Stimulated activated naive B cell treated with anti-CD40 and anti-IgM and Interleukin-4, amounts not matched to agents 10 μg/mL and 1 μg/mL and 100 μg/mL, for 72 hours (primary cell): Measurements from ENCODE around the gene HPSE2.
"Not testable (repeated sequence)": the region's sequence is repeated elsewhere in the genome, so short reads cannot be mapped to it uniquely, and the experiment has no call there.

Experiments used
- ATAC-seq, 2 donors: fragments of 150-1000 bp; cut with Tn5 transposase; replicated peaks; 2 replicates each; pipeline ENCODE4 v1.10.0; 2021; ENCODE audit warnings: moderate library complexity in 1 of 2
- DNase-seq: peaks from one replicate; pipeline ENCODE4 v3.0.0; 2021
- H3K27ac Mint-ChIP-seq: one replicate; pipeline ENCODE4 v1.8.0; 2022; ENCODE audit warnings: mild to moderate bottlenecking, mixed read lengths
- H3K27me3 Mint-ChIP-seq, 2 donors: one replicate each; pipeline ENCODE4 v1.8.0; 2022; ENCODE audit warnings: mixed read lengths in 2 of 2
- H3K36me3 Mint-ChIP-seq, 2 donors: one replicate each; pipeline ENCODE4 v1.8.0; 2022; ENCODE audit warnings: mixed read lengths in 2 of 2, mild to moderate bottlenecking in 1 of 2
- H3K4me1 Mint-ChIP-seq, 2 donors: one replicate each; pipeline ENCODE4 v1.8.0; 2022; ENCODE audit warnings: mixed read lengths in 2 of 2, mild to moderate bottlenecking in 1 of 2
- H3K4me3 Mint-ChIP-seq, 2 donors: one replicate each; pipeline ENCODE4 v1.8.0; 2022; ENCODE audit warnings: mild to moderate bottlenecking in 2 of 2, mixed read lengths in 2 of 2, moderate library complexity in 1 of 2
- H3K9me3 Mint-ChIP-seq, 2 donors: one replicate each; pipeline ENCODE4 v1.8.0; 2022; ENCODE audit warnings: mixed read lengths in 2 of 2, mild to moderate bottlenecking in 1 of 2

Gene HPSE2

GRCh38 chr10:98555021-98555619 is 680.5 kb downstream of the HPSE2 start:
- Mint-ChIP-seq H3K4me3 (no peak overlapping the region), H3K9me3 (no peaks in the 10 kb centered on the region), H3K4me1 (no peaks in the 10 kb centered on the region), H3K27ac (no peak overlapping the region), H3K36me3 (no peaks in the 10 kb centered on the region), H3K27me3 (peaks cover 7 to 15% of the 10 kb centered on the region in 2 donors)
- no peak for DNase-seq
- ATAC-seq: no peak

- H3K4me1 Mint-ChIP-seq, H3K9me3 Mint-ChIP-seq, H3K4me3 Mint-ChIP-seq: not testable (repeated sequence)
These were observed 694.1 kb downstream of the HPSE2 start for GRCh38 chr10:98541561-98541960.

DNA sequence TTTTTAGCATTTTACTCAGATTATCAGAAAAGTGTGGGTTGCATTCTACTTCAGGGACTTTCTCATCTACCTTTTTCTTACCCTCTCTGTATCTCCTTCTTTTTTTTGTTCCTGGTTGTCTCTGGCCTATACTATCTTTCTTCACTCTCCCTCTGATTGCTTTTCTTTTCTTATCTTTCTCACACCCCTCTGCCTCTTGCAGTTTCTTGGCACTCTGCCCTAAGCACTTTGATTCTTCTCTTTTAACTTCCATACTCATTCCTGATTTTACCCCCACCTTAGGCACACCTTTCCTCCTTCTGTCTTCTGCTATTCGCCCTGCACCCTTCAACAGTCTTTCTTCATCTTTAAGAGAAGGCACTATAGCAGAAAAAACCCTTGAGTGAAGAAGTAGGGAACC is 696.1 kb downstream of the HPSE2 start:
- ATAC-seq: no peak

More at GRCh38 chr10:98541561-98541960, 694.1 kb downstream of the HPSE2 start:
- not testable (repeated sequence) for ATAC-seq, DNase-seq, H3K36me3 Mint-ChIP-seq, H3K27ac Mint-ChIP-seq
- peaks cover 18 to 27% of the 10 kb centered on the region in 2 donors for H3K27me3 Mint-ChIP-seq

DNA sequence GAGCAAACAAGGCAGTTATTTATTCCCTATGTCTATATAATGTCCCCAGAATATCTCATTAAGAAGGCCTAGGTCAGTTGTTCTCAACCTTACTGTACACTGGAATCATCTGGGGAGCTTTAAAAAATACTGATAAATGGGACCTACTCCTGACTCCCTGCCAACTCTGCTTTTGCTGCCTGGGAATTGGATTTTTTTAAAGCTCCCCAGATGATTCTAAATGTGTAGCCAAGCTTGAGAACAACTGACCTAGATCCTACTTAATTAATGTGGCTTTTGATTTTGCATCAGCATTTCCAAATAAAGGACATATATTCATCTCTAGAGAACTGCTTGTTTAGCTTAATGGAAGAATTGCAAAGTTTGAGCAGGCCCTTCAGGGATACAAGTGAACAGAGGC is 697.2 kb downstream of the HPSE2 start:
- no peaks in the 10 kb centered on the region for H3K9me3 Mint-ChIP-seq
- no peak overlapping the region for H3K4me3 Mint-ChIP-seq
- peaks cover 23 to 34% of the 10 kb centered on the region in 2 donors for H3K27me3 Mint-ChIP-seq
- H3K27ac Mint-ChIP-seq: no peak overlapping the region
- H3K4me1 Mint-ChIP-seq: no peaks in the 10 kb centered on the region
- ATAC-seq (no peak), DNase-seq (no peak)
- H3K36me3 Mint-ChIP-seq: no peaks in the 10 kb centered on the region

More for the DNA sequence above, 696.1 kb downstream of the HPSE2 start:
- H3K4me1 Mint-ChIP-seq: no peaks in the 10 kb centered on the region
- H3K9me3 Mint-ChIP-seq: peaks cover 0 to 3% of the 10 kb centered on the region in 2 donors
- DNase-seq: no peak
- no peak overlapping the region for H3K27ac Mint-ChIP-seq
- H3K27me3 Mint-ChIP-seq: peaks cover 23 to 34% of the 10 kb centered on the region in 2 donors
- no peaks in the 10 kb centered on the region for H3K36me3 Mint-ChIP-seq
- no peak overlapping the region for H3K4me3 Mint-ChIP-seq

GRCh38 chr10:98536551-98536950 is 699.1 kb downstream of the HPSE2 start:
- no peaks in the 10 kb centered on the region for H3K9me3 Mint-ChIP-seq
- H3K27ac Mint-ChIP-seq: no peak overlapping the region
- H3K4me3 Mint-ChIP-seq: no peak overlapping the region
- no peaks in the 10 kb centered on the region for H3K36me3 Mint-ChIP-seq
- H3K27me3 Mint-ChIP-seq: peaks cover 23 to 34% of the 10 kb centered on the region in 2 donors
- H3K4me1 Mint-ChIP-seq: no peaks in the 10 kb centered on the region
- ATAC-seq (no peak), DNase-seq (no peak)

DNA sequence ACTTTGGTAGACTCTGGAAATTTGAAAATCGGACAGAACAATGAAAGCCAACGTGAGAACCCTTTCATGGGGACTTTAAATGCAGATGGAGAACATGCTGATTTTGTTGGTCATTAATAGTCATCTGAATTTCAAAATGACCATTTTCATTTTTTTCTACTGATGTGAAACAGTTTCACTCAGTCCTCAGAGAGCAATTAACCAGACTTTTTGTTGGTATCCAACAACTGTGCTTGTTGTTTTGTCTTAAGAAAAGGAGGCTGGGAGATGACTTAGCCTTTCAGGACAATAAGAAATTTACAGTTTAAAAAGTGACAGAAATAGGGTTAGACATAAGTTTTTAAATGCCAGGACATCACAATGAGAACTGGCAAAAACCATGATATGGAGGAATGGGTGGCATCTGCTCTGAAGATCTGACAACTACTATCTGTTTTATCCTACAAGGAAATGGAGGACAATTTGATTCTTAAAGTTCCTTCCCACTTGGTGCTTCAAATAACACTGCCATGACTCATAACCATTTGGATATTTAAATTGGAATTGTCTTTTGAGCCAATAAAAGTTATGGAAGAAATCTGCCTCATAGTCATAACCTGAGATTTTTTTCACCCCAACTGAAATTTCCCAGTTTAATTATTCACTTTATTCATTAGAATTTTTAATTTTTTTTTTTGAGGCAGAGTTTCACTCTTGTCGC is 701.8 kb downstream of the HPSE2 start:
- no peak for DNase-seq
- Mint-ChIP-seq H3K4me3 (no peak overlapping the region), H3K36me3 (no peaks in the 10 kb centered on the region), H3K9me3 (no peaks in the 10 kb centered on the region), H3K27ac (no peak overlapping the region), H3K27me3 (peaks cover 18 to 21% of the 10 kb centered on the region in 2 donors), H3K4me1 (no peaks in the 10 kb centered on the region)
- ATAC-seq: no peak

- H3K27me3 Mint-ChIP-seq: peaks cover 17 to 20% of the 10 kb centered on the region in 2 donors
- no peaks in the 10 kb centered on the region for H3K4me1 Mint-ChIP-seq
- H3K27ac Mint-ChIP-seq: no peak overlapping the region
- H3K36me3 Mint-ChIP-seq: no peaks in the 10 kb centered on the region
- no peak overlapping the region for H3K4me3 Mint-ChIP-seq
- H3K9me3 Mint-ChIP-seq: no peaks in the 10 kb centered on the region
- no peak for DNase-seq
- ATAC-seq: no peak
These were observed 702.4 kb downstream of the HPSE2 start for GRCh38 chr10:98533241-98533640.

DNA sequence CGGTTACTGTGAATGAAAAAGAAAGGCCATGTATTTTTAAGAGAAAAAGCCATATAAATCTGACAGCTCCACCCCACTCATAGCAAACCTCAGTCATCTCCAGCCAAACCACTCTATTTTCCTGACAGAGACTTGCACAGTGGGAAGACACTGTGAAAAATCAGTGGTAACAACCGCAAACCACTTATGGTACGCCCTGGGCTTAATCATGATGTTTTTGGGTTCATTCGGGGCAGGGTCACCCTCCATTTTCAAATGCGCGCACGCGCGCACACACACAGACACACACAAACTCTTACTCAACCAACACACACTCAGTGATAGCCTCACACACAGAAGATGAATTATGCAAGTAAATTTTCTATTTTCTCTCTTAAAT is 706.9 kb downstream of the HPSE2 start:
- Mint-ChIP-seq H3K27me3 (no peaks in the 10 kb centered on the region), H3K4me1 (no peaks in the 10 kb centered on the region), H3K4me3 (no peak overlapping the region), H3K27ac (no peak overlapping the region), H3K36me3 (no peaks in the 10 kb centered on the region), H3K9me3 (no peaks in the 10 kb centered on the region)
- no peak for ATAC-seq
- no peak for DNase-seq

DNA sequence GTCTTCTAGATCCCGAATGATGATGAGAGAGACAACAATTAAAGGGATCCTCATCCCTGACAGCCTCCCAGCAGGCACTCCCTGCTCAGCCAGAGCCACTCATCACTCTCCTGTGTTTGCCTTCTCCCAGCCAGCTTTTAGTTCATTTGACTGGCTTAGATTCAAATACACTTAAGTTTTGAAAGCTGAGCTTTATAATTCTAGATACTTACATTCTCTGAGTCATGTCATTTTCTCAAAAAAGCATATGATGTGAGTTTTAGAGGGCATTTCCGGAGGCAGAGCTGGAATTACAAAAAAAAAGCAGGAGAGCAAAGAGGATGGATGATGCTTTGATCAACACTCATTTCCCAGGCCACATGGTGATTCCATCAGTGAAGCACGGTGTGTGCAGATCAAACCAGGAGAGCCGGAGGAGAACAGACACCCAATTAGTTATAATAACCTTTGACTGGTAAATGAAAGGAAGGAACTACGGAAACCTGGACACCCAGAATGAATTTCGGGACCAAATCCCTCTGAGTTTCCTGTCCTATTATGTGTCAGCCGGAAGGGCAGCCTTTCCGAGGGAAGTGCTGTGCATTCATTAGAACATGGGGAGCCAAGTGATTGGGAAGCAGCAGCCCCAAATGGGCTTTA is 707.4 kb downstream of the HPSE2 start:
- Mint-ChIP-seq H3K4me1 (no peaks in the 10 kb centered on the region), H3K27ac (no peak overlapping the region), H3K27me3 (no peaks in the 10 kb centered on the region), H3K4me3 (no peak overlapping the region), H3K9me3 (no peaks in the 10 kb centered on the region), H3K36me3 (no peaks in the 10 kb centered on the region)
- ATAC-seq: no peak
- no peak for DNase-seq

DNA sequence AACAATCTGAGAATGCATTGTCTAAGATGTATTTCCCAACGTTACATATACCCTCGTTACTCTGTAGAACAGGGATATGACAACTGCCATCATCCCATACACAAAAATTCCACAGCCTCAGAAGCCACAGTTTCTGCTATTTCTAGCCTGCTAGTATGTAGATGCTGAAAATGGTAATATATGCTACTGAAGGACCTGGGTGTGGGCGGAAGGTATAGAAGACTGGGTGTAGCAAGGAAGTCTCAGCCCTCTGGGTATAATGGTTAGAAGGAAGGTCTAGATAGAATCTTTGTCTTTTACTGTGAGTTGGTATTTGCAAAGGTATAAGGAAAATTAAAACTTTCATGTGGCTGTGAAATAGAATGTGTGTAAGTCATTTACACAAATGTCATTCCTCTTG is 709.7 kb downstream of the HPSE2 start:
- ATAC-seq (no peak), DNase-seq (no peak)
- peaks cover 0 to 1% of the 10 kb centered on the region in 2 donors for H3K9me3 Mint-ChIP-seq
- H3K27ac Mint-ChIP-seq: no peak overlapping the region
- H3K4me1 Mint-ChIP-seq: no peaks in the 10 kb centered on the region
- peaks cover 0 to 4% of the 10 kb centered on the region in 2 donors for H3K27me3 Mint-ChIP-seq
- H3K36me3 Mint-ChIP-seq: no peaks in the 10 kb centered on the region
- H3K4me3 Mint-ChIP-seq: no peak overlapping the region

- H3K27ac Mint-ChIP-seq: no peak overlapping the region
- no peaks in the 10 kb centered on the region for H3K36me3 Mint-ChIP-seq
- no peaks in the 10 kb centered on the region for H3K4me1 Mint-ChIP-seq
- peaks cover 0 to 13% of the 10 kb centered on the region in 2 donors for H3K27me3 Mint-ChIP-seq
- H3K9me3 Mint-ChIP-seq: peaks cover 0 to 1% of the 10 kb centered on the region in 2 donors
- ATAC-seq (no peak), DNase-seq (no peak)
- H3K4me3 Mint-ChIP-seq: no peak overlapping the region
These were observed 711.5 kb downstream of the HPSE2 start for GRCh38 chr10:98524124-98524523.

- H3K36me3 Mint-ChIP-seq: no peaks in the 10 kb centered on the region
- H3K27me3 Mint-ChIP-seq: peaks cover 13 to 18% of the 10 kb centered on the region in 2 donors
- H3K4me1 Mint-ChIP-seq: no peaks in the 10 kb centered on the region
- no peak overlapping the region for H3K27ac Mint-ChIP-seq
- DNase-seq: no peak
- H3K4me3 Mint-ChIP-seq: no peak overlapping the region
- peaks cover 0 to 1% of the 10 kb centered on the region in 2 donors for H3K9me3 Mint-ChIP-seq
- no peak for ATAC-seq
These were observed 715.8 kb downstream of the HPSE2 start for GRCh38 chr10:98519841-98520240.

- DNase-seq: no peak
- ATAC-seq: no peak
- Mint-ChIP-seq H3K36me3 (no peaks in the 10 kb centered on the region), H3K4me1 (no peaks in the 10 kb centered on the region), H3K27ac (no peak overlapping the region), H3K9me3 (peaks cover 0 to 1% of the 10 kb centered on the region in 2 donors), H3K4me3 (no peak overlapping the region), H3K27me3 (peaks cover 16 to 20% of the 10 kb centered on the region in 2 donors)
These were observed 718.0 kb downstream of the HPSE2 start for GRCh38 chr10:98517672-98518071.

- H3K4me1 Mint-ChIP-seq: no peaks in the 10 kb centered on the region
- ATAC-seq (no peak), DNase-seq (no peak)
- peaks cover 0 to 1% of the 10 kb centered on the region in 2 donors for H3K9me3 Mint-ChIP-seq
- no peak overlapping the region for H3K27ac Mint-ChIP-seq
- peaks cover 19 to 22% of the 10 kb centered on the region in 2 donors for H3K27me3 Mint-ChIP-seq
- H3K4me3 Mint-ChIP-seq: no peak overlapping the region
- no peaks in the 10 kb centered on the region for H3K36me3 Mint-ChIP-seq
These were observed 719.3 kb downstream of the HPSE2 start for GRCh38 chr10:98516352-98516751.

DNA sequence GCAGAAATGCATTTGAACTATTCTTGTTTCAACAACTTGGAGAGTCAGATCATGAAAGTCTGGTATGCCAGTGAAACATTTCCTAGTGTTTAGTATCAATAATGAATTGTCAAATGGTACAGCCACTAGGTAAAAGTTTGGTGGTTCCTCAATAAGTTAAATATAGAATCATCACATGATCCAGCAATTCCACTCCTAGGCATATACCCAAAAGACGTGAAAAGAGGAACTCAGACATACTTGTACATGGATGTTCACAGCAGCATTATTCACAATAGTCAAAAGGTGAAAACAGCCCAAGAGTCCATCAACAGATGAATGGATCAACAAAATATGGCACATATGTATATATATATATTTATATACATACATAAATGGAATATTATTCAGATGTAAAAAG is 721.9 kb downstream of the HPSE2 start:
- Mint-ChIP-seq H3K27me3 (peaks cover 9 to 22% of the 10 kb centered on the region in 2 donors), H3K4me3 (no peak overlapping the region), H3K9me3 (no peaks in the 10 kb centered on the region), H3K27ac (no peak overlapping the region), H3K4me1 (no peaks in the 10 kb centered on the region), H3K36me3 (no peaks in the 10 kb centered on the region)
- no peak for DNase-seq
- ATAC-seq: no peak
